Measurements from ENCODE around the gene TEX44. TPM values are rescaled to one million over a fixed set of nuclear protein-coding genes. Genes with fewer than 3 reads are reported as not detected.

TEX44 gene
- total RNA-seq, 1 donor from 2014 or later = not detected

DNA sequence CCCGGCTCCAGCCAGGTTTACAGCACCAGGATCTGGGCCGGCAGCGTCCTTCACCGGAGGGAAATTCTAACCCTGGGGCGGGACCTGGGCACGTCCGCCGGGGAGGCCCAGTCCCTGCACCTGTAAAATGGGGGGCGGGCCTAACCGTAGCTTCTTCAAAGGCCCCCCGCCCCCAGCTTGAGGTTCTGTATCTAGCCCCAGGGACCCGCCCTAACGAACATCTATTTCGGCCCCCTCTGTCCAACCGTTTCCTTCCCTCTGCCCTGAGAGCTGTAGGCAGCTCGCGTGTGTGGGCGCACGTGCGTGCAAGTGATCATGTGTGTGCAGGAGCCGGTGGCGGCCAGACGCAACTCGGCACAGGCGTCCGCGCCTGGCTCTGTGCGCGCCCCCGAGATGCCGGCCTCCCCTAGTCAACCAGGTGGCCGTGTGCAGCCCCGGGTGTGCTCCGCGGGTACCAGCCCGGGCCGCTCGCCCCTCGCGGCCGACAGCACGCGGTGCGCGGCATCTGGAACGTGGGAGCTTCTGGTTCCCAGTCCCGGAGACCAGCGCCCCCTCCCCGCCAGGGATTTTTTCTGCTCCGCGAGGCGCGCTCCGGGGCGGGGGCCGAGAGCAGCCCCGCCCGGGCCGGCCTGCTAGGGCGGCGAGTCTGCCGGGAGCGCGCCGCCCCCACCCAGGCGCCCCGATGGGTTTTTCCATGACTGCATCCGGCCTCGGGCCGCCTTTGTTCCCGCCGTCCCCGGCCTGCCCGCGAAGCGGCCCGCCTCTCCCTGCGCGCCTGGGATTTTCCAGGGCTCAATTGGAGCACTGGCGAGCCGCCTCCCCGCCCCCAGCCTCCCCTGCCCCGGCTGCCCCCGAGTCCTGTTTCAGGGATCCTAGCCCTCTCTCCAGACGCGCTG lies 21.2 kb downstream of the TEX44 start:
- H3K27ac ChIP-seq (ENCODE audit: low read depth, low read length) = peak overlapping the region; percentile 96
- H3K36me3 ChIP-seq (ENCODE audit: control insufficient read depth in 3 of 3, insufficient read depth in 3 of 3, low read length in 3 of 3) = no peaks in the 10 kb centered on the region
- H3K9me3 ChIP-seq (ENCODE audit: control insufficient read depth in 3 of 3, low read length in 3 of 3) = no peaks in the 10 kb centered on the region
- peak overlapping the region; percentile 56 to 76 (median 71) for H3K4me3 ChIP-seq (ENCODE audit: low read length in 3 of 3)
- peak overlapping the region; percentile 75 to 87 (median 81) for H3K9ac ChIP-seq (ENCODE audit: low read depth in 1 of 3, low read length in 3 of 3)
- H3K4me1 ChIP-seq (ENCODE audit: control insufficient read depth in 3 of 3, insufficient read depth in 3 of 3, low read length in 3 of 3) = peaks cover 29 to 40% (median 37%) of the 10 kb centered on the region in 3 donors
- H3K27me3 ChIP-seq (ENCODE audit: control insufficient read depth in 3 of 3, insufficient read depth in 3 of 3, low read length in 3 of 3) = no peaks in the 10 kb centered on the region

GRCh38 chr2:231614559-231615057 lies 21.9 kb downstream of the TEX44 start:
- peak overlapping the region; percentile 56 to 76 (median 68) for H3K4me3 ChIP-seq (ENCODE audit: low read length in 3 of 3)
- H3K4me1 ChIP-seq (ENCODE audit: control insufficient read depth in 3 of 3, insufficient read depth in 3 of 3, low read length in 3 of 3) = peaks cover 29 to 40% (median 37%) of the 10 kb centered on the region in 3 donors
- peak overlapping the region; percentile 96 for H3K27ac ChIP-seq (ENCODE audit: low read depth, low read length)
- no peaks in the 10 kb centered on the region for H3K9me3 ChIP-seq (ENCODE audit: control insufficient read depth in 3 of 3, low read length in 3 of 3)
- peak overlapping the region; percentile 75 to 87 (median 81) for H3K9ac ChIP-seq (ENCODE audit: low read depth in 1 of 3, low read length in 3 of 3)
- H3K36me3 ChIP-seq (ENCODE audit: control insufficient read depth in 3 of 3, insufficient read depth in 3 of 3, low read length in 3 of 3) = no peaks in the 10 kb centered on the region
- H3K27me3 ChIP-seq (ENCODE audit: control insufficient read depth in 3 of 3, insufficient read depth in 3 of 3, low read length in 3 of 3) = no peaks in the 10 kb centered on the region

GRCh38 chr2:231615058-231615671 lies 22.5 kb downstream of the TEX44 start:
- peak overlapping the region; percentile 96 for H3K27ac ChIP-seq (ENCODE audit: low read depth, low read length)
- H3K36me3 ChIP-seq (ENCODE audit: control insufficient read depth in 3 of 3, insufficient read depth in 3 of 3, low read length in 3 of 3) = no peaks in the 10 kb centered on the region
- peaks cover 29 to 40% (median 37%) of the 10 kb centered on the region in 3 donors for H3K4me1 ChIP-seq (ENCODE audit: control insufficient read depth in 3 of 3, insufficient read depth in 3 of 3, low read length in 3 of 3)
- no peaks in the 10 kb centered on the region for H3K9me3 ChIP-seq (ENCODE audit: control insufficient read depth in 3 of 3, low read length in 3 of 3)
- peak overlapping the region; percentile 43 to 76 (median 68) for H3K4me3 ChIP-seq (ENCODE audit: low read length in 3 of 3)
- H3K27me3 ChIP-seq (ENCODE audit: control insufficient read depth in 3 of 3, insufficient read depth in 3 of 3, low read length in 3 of 3) = no peaks in the 10 kb centered on the region
- H3K9ac ChIP-seq (ENCODE audit: low read depth in 1 of 3, low read length in 3 of 3) = peak overlapping the region; percentile 75 to 87 (median 81)

- peaks cover 28 to 43% (median 42%) of the 10 kb centered on the region in 3 donors for H3K4me1 ChIP-seq (ENCODE audit: control insufficient read depth in 3 of 3, insufficient read depth in 3 of 3, low read length in 3 of 3)
- no peak overlapping the region for H3K4me3 ChIP-seq (ENCODE audit: low read length in 3 of 3)
- H3K36me3 ChIP-seq (ENCODE audit: control insufficient read depth in 3 of 3, insufficient read depth in 3 of 3, low read length in 3 of 3) = no peaks in the 10 kb centered on the region
- H3K9me3 ChIP-seq (ENCODE audit: control insufficient read depth in 3 of 3, low read length in 3 of 3) = no peaks in the 10 kb centered on the region
- no peak overlapping the region for H3K9ac ChIP-seq (ENCODE audit: low read depth in 1 of 3, low read length in 3 of 3)
- H3K27ac ChIP-seq (ENCODE audit: low read depth, low read length) = no peak overlapping the region
- H3K27me3 ChIP-seq (ENCODE audit: control insufficient read depth in 3 of 3, insufficient read depth in 3 of 3, low read length in 3 of 3) = no peaks in the 10 kb centered on the region
Observed at GRCh38 chr2:231616296-231616695, 23.6 kb downstream of the TEX44 start.

DNA sequence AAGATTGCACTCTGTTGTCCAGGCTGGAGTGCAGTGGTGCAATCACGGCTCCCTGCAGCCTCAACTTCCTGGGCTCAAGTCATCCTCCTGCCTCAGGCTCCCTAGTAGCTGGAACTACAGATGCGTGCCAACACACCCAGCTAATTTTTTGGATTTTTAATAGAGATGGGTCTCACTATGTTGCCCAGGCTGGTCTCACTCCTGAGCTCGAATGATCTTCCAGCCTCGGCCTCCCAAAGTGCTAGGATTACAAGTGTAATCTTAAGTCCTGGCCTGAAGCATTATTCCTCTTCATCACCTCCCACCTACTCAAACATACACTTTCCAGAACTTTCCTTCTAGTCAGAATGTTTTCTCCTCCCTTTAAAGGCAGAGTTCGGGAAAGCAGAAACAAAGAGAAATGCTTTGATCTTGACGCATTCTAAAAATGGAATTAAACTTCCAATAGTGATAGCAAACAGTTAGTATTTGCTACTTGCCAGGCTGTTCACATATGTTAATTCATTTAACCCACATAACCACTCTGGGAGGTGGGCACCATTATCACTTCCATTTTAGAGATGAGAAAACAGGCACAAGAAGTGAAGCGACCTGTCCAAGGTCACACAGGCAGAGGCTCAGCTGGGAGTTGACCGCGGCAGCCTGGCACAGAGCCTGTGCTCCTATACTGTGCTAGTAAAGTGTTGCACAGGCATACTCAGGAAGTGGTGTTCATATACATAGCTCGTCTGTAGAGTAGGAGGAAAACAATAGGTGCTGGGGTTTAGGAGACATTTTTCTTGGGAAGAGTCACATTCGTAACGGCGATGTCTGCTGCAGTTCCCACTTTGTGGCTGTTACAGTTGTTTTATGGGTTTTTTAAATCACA lies 24.6 kb downstream of the TEX44 start:
- no peak overlapping the region for H3K27ac ChIP-seq (ENCODE audit: low read depth, low read length)
- H3K27me3 ChIP-seq (ENCODE audit: control insufficient read depth in 3 of 3, insufficient read depth in 3 of 3, low read length in 3 of 3) = no peaks in the 10 kb centered on the region
- no peaks in the 10 kb centered on the region for H3K36me3 ChIP-seq (ENCODE audit: control insufficient read depth in 3 of 3, insufficient read depth in 3 of 3, low read length in 3 of 3)
- H3K4me1 ChIP-seq (ENCODE audit: control insufficient read depth in 3 of 3, insufficient read depth in 3 of 3, low read length in 3 of 3) = peaks cover 18 to 33% (median 33%) of the 10 kb centered on the region in 3 donors
- H3K9ac ChIP-seq (ENCODE audit: low read depth in 1 of 3, low read length in 3 of 3) = no peak overlapping the region
- H3K9me3 ChIP-seq (ENCODE audit: control insufficient read depth in 3 of 3, low read length in 3 of 3) = no peaks in the 10 kb centered on the region
- H3K4me3 ChIP-seq (ENCODE audit: low read length in 3 of 3) = no peak overlapping the region

GRCh38 chr2:231621051-231621879 lies 28.6 kb downstream of the TEX44 start:
- Histone ChIP-seq H3K27me3 (ENCODE audit: control insufficient read depth in 3 of 3, insufficient read depth in 3 of 3, low read length in 3 of 3) (no peaks in the 10 kb centered on the region), H3K27ac (ENCODE audit: low read depth, low read length) (peak overlapping the region; percentile 71), H3K36me3 (ENCODE audit: control insufficient read depth in 3 of 3, insufficient read depth in 3 of 3, low read length in 3 of 3) (no peaks in the 10 kb centered on the region), H3K4me3 (ENCODE audit: low read length in 3 of 3) (peak overlapping the region in 2 of 3 donors; percentile 2 to 35), H3K4me1 (ENCODE audit: control insufficient read depth in 3 of 3, insufficient read depth in 3 of 3, low read length in 3 of 3) (peaks cover 0 to 6% (median 4%) of the 10 kb centered on the region in 3 donors), H3K9me3 (ENCODE audit: control insufficient read depth in 3 of 3, low read length in 3 of 3) (no peaks in the 10 kb centered on the region), H3K9ac (ENCODE audit: low read depth in 1 of 3, low read length in 3 of 3) (peak overlapping the region in 1 of 3 donors; percentile 45)

DNA sequence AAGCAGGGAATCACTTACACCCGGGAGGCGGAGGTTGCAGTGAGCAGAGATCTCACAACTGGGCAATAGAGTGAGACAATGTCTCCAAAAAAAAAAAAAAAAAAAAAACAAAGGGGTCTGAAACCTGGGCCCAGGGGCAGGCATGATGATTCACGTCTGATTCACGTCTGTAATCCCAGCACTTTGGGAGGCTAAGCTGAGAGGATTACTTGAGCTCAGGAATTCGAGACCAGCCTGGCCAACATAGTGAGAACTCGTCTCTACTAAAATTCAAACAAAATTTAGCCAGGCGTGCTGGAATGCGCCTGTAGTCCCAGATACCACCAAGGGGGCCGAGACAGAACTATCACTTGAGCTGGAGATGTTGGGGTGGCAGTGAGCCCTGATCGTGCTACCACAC lies 30.3 kb downstream of the TEX44 start:
- Histone ChIP-seq H3K27ac (ENCODE audit: low read depth, low read length) (no peak overlapping the region), H3K27me3 (ENCODE audit: control insufficient read depth in 3 of 3, insufficient read depth in 3 of 3, low read length in 3 of 3) (no peaks in the 10 kb centered on the region), H3K4me1 (ENCODE audit: control insufficient read depth in 3 of 3, insufficient read depth in 3 of 3, low read length in 3 of 3) (peaks cover 3 to 11% (median 8%) of the 10 kb centered on the region in 3 donors), H3K36me3 (ENCODE audit: control insufficient read depth in 3 of 3, insufficient read depth in 3 of 3, low read length in 3 of 3) (no peaks in the 10 kb centered on the region), H3K9ac (ENCODE audit: low read depth in 1 of 3, low read length in 3 of 3) (no peak overlapping the region), H3K4me3 (ENCODE audit: low read length in 3 of 3) (no peak overlapping the region), H3K9me3 (ENCODE audit: control insufficient read depth in 3 of 3, low read length in 3 of 3) (no peaks in the 10 kb centered on the region)

DNA sequence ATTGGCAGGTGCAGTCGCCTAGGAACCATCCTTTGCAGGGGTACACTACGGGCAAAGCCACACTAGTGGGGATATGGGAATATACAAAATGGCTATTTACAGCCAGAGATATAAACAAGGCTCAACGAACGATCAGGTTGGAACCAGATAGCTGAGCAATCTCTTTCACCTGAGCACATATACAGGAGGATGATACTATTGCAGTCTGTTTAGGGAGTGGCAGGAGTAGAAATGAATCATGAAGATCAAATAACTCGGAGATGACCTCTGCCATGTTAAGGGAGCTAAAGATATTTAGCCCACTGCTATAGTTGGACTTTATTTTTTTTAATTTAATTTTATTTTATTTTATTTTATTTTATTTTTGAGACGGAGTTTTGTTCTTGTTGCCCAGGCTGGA lies 33.8 kb downstream of the TEX44 start:
- Histone ChIP-seq H3K4me3 (ENCODE audit: low read length in 3 of 3) (no peak overlapping the region), H3K27ac (ENCODE audit: low read depth, low read length) (no peak overlapping the region), H3K9me3 (ENCODE audit: control insufficient read depth in 3 of 3, low read length in 3 of 3) (no peaks in the 10 kb centered on the region), H3K36me3 (ENCODE audit: control insufficient read depth in 3 of 3, insufficient read depth in 3 of 3, low read length in 3 of 3) (no peaks in the 10 kb centered on the region), H3K27me3 (ENCODE audit: control insufficient read depth in 3 of 3, insufficient read depth in 3 of 3, low read length in 3 of 3) (no peaks in the 10 kb centered on the region), H3K9ac (ENCODE audit: low read depth in 1 of 3, low read length in 3 of 3) (no peak overlapping the region), H3K4me1 (ENCODE audit: control insufficient read depth in 3 of 3, insufficient read depth in 3 of 3, low read length in 3 of 3) (peaks cover 3 to 5% (median 5%) of the 10 kb centered on the region in 3 donors)

Measured in skeletal muscle tissue (tissue), 4 donors.